Measurements from ENCODE around the gene TRAPPC6A.

DNA sequence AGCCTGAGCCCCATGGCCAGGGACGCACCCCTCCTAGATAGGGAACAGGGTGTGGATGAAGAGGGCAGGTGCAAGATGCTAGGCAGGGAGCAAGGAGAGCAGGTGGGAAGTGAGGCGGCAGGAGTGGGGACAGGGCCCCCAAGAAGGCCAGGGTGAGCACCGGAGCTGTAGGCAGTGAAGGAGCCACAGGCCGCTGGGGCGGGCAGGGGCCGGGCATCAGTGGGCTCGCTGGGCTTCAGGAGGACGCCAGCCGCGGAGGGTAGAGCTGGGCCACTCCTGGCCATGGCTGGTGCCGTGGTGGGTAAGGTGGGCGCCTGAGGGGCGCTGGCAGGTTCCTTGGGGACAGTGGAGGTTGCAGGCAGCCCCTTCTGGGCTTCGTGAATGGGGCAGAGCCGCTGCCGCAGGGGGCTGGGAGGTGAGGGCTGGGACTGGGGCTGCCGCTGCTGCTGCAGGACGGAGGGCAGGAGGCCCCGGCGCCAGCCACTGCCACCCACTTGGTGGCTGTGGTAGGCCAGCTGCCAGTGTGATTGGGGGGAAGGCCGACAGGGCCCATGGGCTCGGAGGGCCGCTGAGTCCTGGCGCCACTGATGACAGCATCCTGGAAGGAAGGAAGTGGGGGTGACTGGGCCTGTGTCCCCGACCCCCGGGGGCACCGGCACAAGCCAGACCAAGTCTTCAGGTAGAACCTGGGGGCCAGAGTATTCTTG, 19.4 kb downstream of the TRAPPC6A start:
- TF ChIP-seq ELF4 (IDR thresholded peaks at IDR 0.05) (no peak), ARNT (IDR thresholded peaks at IDR 0.05) (no peak), CTBP1 (IDR thresholded peaks at IDR 0.05; ENCODE audit: borderline replicate concordance) (no peak), TARDBP (IDR thresholded peaks at IDR 0.05) (no peak), BHLHE40 (IDR thresholded peaks at IDR 0.05; ENCODE audit: borderline replicate concordance) (no peak), NFRKB (IDR thresholded peaks at IDR 0.05) (no peak), SUZ12 (IDR thresholded peaks at IDR 0.05) (no peak), ZNF384 (IDR thresholded peaks at IDR 0.05) (no peak), FOXM1 (IDR thresholded peaks at IDR 0.05; ENCODE audit: borderline replicate concordance) (no peak), FOXA1 (IDR thresholded peaks at IDR 0.05) (no peak)
